H7 (cell line): Measurements from ENCODE around the gene EXO5. TPM values are rescaled to one million over a fixed set of nuclear protein-coding genes. Genes with fewer than 3 reads are reported as not detected.
"Not testable (repeated sequence)": the region's sequence is repeated elsewhere in the genome, so short reads cannot be mapped to it uniquely, and the experiment has no call there.

Source experiments
- DNase-seq: peaks from one replicate; pipeline ENCODE4 v3.0.0; 2012
- H3K27me3 ChIP-seq: 2 replicates; pipeline ENCODE4 v1.6.0; 2011; ENCODE audit warnings: mild to moderate bottlenecking, low read length; ENCODE audit not compliant: control insufficient read depth, insufficient read depth
- H3K36me3 ChIP-seq: replicated peaks from 2 replicates; pipeline ENCODE4 v1.5.1; 2011; ENCODE audit warnings: low read length; ENCODE audit not compliant: control insufficient read depth, insufficient read depth
- H3K4me3 ChIP-seq: 2 replicates; pipeline ENCODE4 v1.5.1; 2011; ENCODE audit warnings: low read depth, mild to moderate bottlenecking, control low read depth, low read length, moderate library complexity; ENCODE audit not compliant: insufficient read depth
- total RNA-seq: library from RNA; depleted of rRNA; stranded (reverse); fragments of >200 nt; shearing (Covaris generic); gene quantifications from 2 replicates; pipeline ENCODE4 v1.2.3, GENCODE V29; 2014

The EXO5 gene
- total RNA-seq, 1 experiment from 2014 or later: 2.7 TPM

DNA sequence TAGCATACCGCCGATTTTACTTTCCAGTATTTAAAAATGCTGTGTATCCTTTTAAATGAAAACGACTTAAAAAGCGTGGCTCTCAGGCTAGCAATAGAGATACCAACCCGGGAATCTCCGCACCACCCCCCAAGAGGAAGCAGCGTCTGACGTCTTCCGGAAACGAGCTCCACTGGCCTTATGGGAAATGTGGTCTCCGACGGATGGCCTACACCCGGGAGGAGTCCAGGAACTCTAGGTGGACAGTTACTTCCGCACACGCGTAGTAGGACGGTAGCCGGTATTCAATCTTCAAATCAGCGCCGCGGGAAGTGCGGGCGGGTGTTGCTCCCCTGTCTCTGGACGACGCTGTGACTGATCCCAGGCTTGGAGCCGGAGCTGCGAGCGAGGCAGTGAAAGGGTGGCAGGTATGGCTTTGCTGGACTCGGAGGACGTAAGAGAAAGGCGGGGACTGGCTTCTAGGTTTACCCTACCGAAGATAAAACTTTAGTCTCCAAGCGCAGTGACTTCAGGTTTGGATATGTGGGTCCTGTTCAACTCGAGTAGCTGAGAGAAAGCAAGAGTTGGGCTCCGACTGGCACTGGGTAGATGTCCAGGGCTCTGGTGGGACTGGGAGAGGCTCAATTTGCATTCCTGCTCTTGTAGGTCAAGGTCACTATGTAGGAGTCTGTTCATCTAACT, 23.0 kb downstream of the EXO5 start, which contains the start of gene ZNF684:
Gene ZNF684 (plus strand): TSS at position 257 of the 681 bp plus-strand sequence. CDS start 1,530 bp downstream, outside the sequence.
- Histone ChIP-seq H3K4me3 (peak within 1 kb of the TSS; percentile 72), H3K36me3 (no peaks in the 10 kb centered on the region), H3K27me3 (no peaks in the 10 kb centered on the region)
- peak; percentile 90 for DNase-seq

DNA sequence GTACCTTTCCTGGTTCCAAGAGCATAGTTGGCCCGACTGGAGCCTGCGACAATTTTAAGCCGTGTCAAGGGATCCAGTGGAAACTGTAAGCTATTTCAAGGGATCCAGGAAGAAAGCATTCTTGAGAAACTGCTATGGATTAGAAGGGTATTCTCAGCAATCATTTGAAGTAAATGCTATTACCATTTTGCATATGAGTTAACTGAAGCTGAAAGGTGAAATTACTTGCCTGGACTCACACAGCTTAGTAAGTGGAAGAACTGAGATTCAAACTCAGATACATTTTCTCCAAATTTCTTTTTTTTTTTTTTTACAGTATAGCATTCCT, 23.5 kb downstream of the EXO5 start:
- Histone ChIP-seq H3K36me3 (no peaks in the 10 kb centered on the region), H3K4me3 (peak overlapping the region; percentile 72), H3K27me3 (no peaks in the 10 kb centered on the region)
- DNase-seq: no peak

- H3K36me3 ChIP-seq: no peaks in the 10 kb centered on the region
- H3K27me3 ChIP-seq: no peaks in the 10 kb centered on the region
- no peak overlapping the region for H3K4me3 ChIP-seq
- DNase-seq: peak; percentile 58
These were observed 24.4 kb downstream of the EXO5 start for GRCh38 chr1:40532844-40533424.

DNA sequence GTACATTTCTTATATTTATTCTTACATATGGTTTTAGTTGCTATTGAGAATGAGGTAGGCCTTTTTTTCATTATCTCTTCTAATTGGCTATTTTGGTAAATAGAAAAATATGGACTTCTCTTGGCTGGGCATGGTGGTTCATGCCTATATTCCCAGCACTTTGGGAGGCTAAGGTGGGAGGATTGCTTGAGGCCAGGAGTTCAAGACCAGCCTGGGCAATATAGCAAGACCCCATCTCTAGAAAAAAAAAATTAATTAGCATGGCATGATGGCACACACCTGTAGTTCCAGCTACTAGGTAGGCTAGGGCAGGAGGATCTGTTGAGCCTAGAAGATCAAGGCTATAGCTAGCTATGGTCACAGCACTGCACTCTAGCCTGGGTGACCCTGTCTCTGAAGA, 26.0 kb downstream of the EXO5 start:
- Histone ChIP-seq H3K4me3 (no peak overlapping the region), H3K27me3 (no peaks in the 10 kb centered on the region)
- no peak for DNase-seq

GRCh38 chr1:40535732-40536131, 27.2 kb downstream of the EXO5 start:
- no peak for DNase-seq
- Histone ChIP-seq H3K27me3 (no peaks in the 10 kb centered on the region), H3K4me3 (no peak overlapping the region), H3K36me3 (no peaks in the 10 kb centered on the region)

More for the DNA sequence above, 26.0 kb downstream of the EXO5 start:
- H3K36me3 ChIP-seq: no peaks in the 10 kb centered on the region

- H3K27me3 ChIP-seq: no peaks in the 10 kb centered on the region
- no peak for DNase-seq
- H3K4me3 ChIP-seq: no peak overlapping the region
These were observed 30.8 kb downstream of the EXO5 start for GRCh38 chr1:40539338-40539737.

GRCh38 chr1:40546957-40547356, 38.4 kb downstream of the EXO5 start:
- Histone ChIP-seq H3K27me3 (no peaks in the 10 kb centered on the region), H3K36me3 (peaks cover 4% of the 10 kb centered on the region), H3K4me3 (no peak overlapping the region)
- no peak for DNase-seq

More at GRCh38 chr1:40539338-40539737, 30.8 kb downstream of the EXO5 start:
- no peaks in the 10 kb centered on the region; the same call in 1 of the 2 replicates for H3K36me3 ChIP-seq

DNA sequence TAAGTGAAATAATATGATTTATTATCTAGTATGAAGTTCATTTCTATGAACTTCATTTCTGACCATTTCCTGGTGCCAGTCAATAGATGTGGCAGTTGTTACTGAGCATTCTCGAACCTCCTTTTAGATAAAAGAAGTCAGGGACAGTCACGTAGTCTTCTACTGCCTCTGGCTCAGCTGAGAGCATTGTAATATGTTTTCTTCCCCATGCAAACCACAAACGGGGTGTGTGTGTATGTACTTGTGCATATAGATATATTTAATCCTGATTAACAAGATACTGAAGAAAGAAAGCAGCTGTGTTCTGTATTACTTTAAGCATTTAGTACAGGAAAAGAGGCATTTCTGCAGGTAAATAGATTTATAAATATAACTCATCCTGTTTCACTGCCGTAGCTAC, 44.5 kb downstream of the EXO5 start:
- no peak overlapping the region for H3K4me3 ChIP-seq
- H3K36me3 ChIP-seq: no peaks in the 10 kb centered on the region
- no peaks in the 10 kb centered on the region for H3K27me3 ChIP-seq
- DNase-seq: no peak

GRCh38 chr1:40554807-40555206, 46.2 kb downstream of the EXO5 start:
- not testable (repeated sequence) for H3K4me3 ChIP-seq, H3K36me3 ChIP-seq, DNase-seq, H3K27me3 ChIP-seq

- Histone ChIP-seq H3K27me3 (no peaks in the 10 kb centered on the region), H3K36me3 (no peaks in the 10 kb centered on the region), H3K4me3 (no peak overlapping the region)
- DNase-seq: no peak
These were observed 47.6 kb downstream of the EXO5 start for GRCh38 chr1:40556121-40556520.

- not testable (repeated sequence) for H3K4me3 ChIP-seq, H3K36me3 ChIP-seq, H3K27me3 ChIP-seq, DNase-seq
These were observed 49.7 kb downstream of the EXO5 start for GRCh38 chr1:40558241-40558640.

DNA sequence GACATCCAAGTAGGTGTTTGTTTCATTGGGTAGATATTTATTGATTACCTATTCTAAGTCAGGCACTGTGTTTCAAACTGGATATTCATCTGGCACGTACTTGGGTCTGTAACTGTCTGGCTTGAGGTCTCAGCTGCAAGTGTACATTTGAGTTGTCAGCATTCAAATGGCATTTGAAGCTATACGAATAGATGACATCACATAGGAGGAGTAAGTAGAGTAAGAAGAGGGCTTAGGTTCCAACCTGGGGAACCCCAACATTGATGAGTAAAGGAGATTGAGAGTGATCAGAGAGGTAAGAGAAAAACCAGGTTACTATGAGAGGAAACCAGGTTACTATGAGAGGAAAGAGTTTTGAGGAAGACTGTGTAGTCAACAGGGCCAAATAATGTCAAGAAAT, 53.6 kb downstream of the EXO5 start:
- Histone ChIP-seq H3K4me3 (no peak overlapping the region), H3K27me3 (no peaks in the 10 kb centered on the region), H3K36me3 (no peaks in the 10 kb centered on the region)
- DNase-seq: no peak

DNA sequence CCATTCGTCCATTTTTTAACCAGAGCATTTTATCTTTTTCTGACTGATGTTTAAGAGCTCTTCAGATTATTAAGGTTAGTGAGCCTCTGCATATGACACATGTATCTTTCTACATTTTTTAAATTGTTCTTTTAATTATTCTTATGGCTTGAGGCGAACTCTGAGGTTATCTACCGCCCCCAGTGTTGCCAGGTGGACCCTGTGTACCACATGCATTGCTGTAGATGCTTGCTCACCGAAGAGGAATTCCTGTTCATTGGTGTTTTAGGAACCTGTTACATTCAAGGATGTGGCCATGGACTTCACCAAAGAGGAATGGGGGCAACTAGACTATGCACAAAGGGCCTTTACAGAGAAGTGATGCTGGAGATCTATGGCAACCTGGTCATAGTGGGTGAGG, 54.7 kb downstream of the EXO5 start:
- no peaks in the 10 kb centered on the region for H3K27me3 ChIP-seq
- no peak overlapping the region for H3K4me3 ChIP-seq
- no peaks in the 10 kb centered on the region for H3K36me3 ChIP-seq
- no peak for DNase-seq

- H3K4me3 ChIP-seq: no peak overlapping the region
- DNase-seq: no peak
- H3K27me3 ChIP-seq: no peaks in the 10 kb centered on the region
- no peaks in the 10 kb centered on the region for H3K36me3 ChIP-seq
These were observed 55.9 kb downstream of the EXO5 start for GRCh38 chr1:40564506-40564905.

DNA sequence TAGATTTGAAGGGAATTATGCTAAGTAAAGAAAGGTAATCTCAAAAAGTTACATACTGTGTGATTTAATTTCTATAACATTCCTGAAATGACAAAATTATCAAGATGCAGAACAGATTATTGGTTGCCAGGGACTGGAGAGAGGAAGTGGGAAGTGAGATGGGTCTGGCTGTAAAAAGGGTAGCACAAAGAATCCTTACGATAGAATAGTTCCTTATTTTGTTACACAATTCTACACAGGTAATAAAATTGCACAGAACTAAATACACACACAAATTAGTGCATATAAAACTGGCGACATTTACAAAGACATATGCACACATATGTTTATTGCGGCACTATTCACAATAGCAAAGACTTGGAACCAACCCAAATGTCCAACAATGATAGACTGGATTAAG, 56.3 kb downstream of the EXO5 start:
- H3K36me3 ChIP-seq: no peaks in the 10 kb centered on the region
- H3K27me3 ChIP-seq: no peaks in the 10 kb centered on the region
- no peak for DNase-seq
- no peak overlapping the region for H3K4me3 ChIP-seq
